GM12891 (cell line): Measurements from ENCODE around the gene SNTA1.

Experiments
- POLR2A ChIP-seq: IDR thresholded peaks from 2 replicates; pipeline ENCODE4 v1.6.1; 2011; ENCODE audit warnings: low read depth, low read length, control low read depth
- POLR2AphosphoS5 ChIP-seq: IDR thresholded peaks from 2 replicates; pipeline ENCODE4 v1.6.1; 2011; ENCODE audit warnings: low read depth, low read length, control low read depth
- TAF1 ChIP-seq: IDR thresholded peaks from 2 replicates; pipeline ENCODE4 v1.6.1; 2011; ENCODE audit warnings: low read depth, low read length, control low read depth

DNA sequence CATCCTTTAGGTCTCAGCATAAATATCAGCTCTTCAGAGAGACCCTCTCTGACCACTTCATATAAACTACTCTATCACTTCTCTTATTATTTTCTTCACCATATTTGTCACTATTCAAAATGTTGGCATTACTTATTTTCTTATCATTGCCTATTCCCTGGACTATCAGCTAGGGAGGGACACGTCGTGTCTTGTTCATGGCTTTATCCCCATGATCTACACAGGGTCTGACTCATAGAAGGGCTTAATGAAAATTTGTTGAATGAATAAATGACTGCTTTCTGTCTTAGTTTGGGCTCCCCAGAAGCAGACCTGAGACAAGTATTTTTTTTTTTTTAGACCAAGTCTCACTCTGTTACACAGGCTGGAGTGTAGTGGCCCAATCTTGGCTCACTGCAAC lies 39.3 kb downstream of the SNTA1 start:
- TF ChIP-seq POLR2AphosphoS5 (no peak), TAF1 (no peak), POLR2A (no peak)
